HepG2 (cell line): ENCODE data around the gene LRRC45. TPM values are rescaled to one million over a fixed set of nuclear protein-coding genes. Genes with fewer than 3 reads are reported as not detected.

Experiments used
- AGO1 ChIP-seq: fragments of 200-400 bp; formaldehyde crosslinking; IDR thresholded peaks from 2 replicates; pipeline ENCODE4 v1.6.1; 2017; ENCODE audit warnings: mild to moderate bottlenecking, low read depth, low read length, moderate library complexity; ENCODE audit not compliant: poor library complexity, severe bottlenecking
- ARNT2 ChIP-seq: sonication (generic); formaldehyde crosslinking; IDR thresholded peaks from 2 replicates; pipeline ENCODE4 v1.8.0; 2022; ENCODE audit warnings: mild to moderate bottlenecking, low read depth, missing genetic modification reagents, moderate library complexity
- CBX1 ChIP-seq: IDR thresholded peaks from one replicate; pipeline ENCODE4 v1.6.1; 2016; ENCODE audit warnings: antibody characterized with exemption, low read depth
- CREM ChIP-seq, 2 experiments: sonication (generic) in 1 of 2; formaldehyde crosslinking in 1 of 2; IDR thresholded peaks; 2 replicates each; pipeline versions ENCODE4 v1.4.0 to v1.6.1; 2016 to 2020; ENCODE audit warnings: antibody characterized with exemption in 1 of 2, mild to moderate bottlenecking in 1 of 2, missing genetic modification reagents in 1 of 2
- DPF2 ChIP-seq: sonication (generic); formaldehyde crosslinking; IDR thresholded peaks from 2 replicates; pipeline ENCODE4 v1.4.0; 2020; ENCODE audit warnings: mild to moderate bottlenecking, low read depth, missing genetic modification reagents, borderline replicate concordance
- ELF3 ChIP-seq: IDR thresholded peaks from 2 replicates; pipeline ENCODE4 v1.6.1; 2016; ENCODE audit warnings: missing genetic modification reagents, missing compliant biosample characterization
- HIVEP1 ChIP-seq: sonication (generic); formaldehyde crosslinking; IDR thresholded peaks from 2 replicates; pipeline ENCODE4 v1.4.0; 2020; ENCODE audit warnings: mild to moderate bottlenecking, missing genetic modification reagents
- JUN ChIP-seq: sonication (generic); formaldehyde crosslinking; IDR thresholded peaks from 2 replicates; pipeline ENCODE4 v1.4.0; 2020; ENCODE audit warnings: mild to moderate bottlenecking, missing genetic modification reagents
- MEF2D ChIP-seq: sonication (generic); formaldehyde crosslinking; IDR thresholded peaks from 2 replicates; pipeline ENCODE4 v1.5.1; 2020; ENCODE audit warnings: mild to moderate bottlenecking, missing genetic modification reagents
- NR2C2 ChIP-seq: sonication (generic); formaldehyde crosslinking; IDR thresholded peaks from 2 replicates; pipeline ENCODE4 v1.4.0; 2020; ENCODE audit warnings: missing genetic modification reagents, mild to moderate bottlenecking, moderate library complexity, borderline replicate concordance
- PCBP2 ChIP-seq: fragments of 200-400 bp; formaldehyde crosslinking; optimal IDR thresholded peaks from 2 replicates; pipeline ENCODE3; 2018; ENCODE audit warnings: low read length, low read depth; ENCODE audit not compliant: poor library complexity, severe bottlenecking
- PHB2 ChIP-seq: fragments of 450-650 bp; IDR thresholded peaks from 2 replicates; pipeline ENCODE4 v1.6.1; 2018; ENCODE audit not compliant: partially characterized antibody
- RBM22 ChIP-seq: fragments of 200-400 bp; formaldehyde crosslinking; optimal IDR thresholded peaks from 2 replicates; pipeline ENCODE3; 2017; ENCODE audit warnings: mild to moderate bottlenecking, low read length, moderate library complexity
- RFX3 ChIP-seq: IDR thresholded peaks from 2 replicates; pipeline ENCODE4 v1.6.1; 2016; ENCODE audit warnings: missing biosample characterization, missing genetic modification reagents
- SRSF4 ChIP-seq: fragments of 200-400 bp; formaldehyde crosslinking; IDR thresholded peaks from one replicate; pipeline ENCODE4 v1.6.1; 2018; ENCODE audit warnings: mild to moderate bottlenecking, low read depth, low read length, moderate library complexity; ENCODE audit not compliant: poor library complexity, severe bottlenecking
- SRY ChIP-seq: sonication (generic); formaldehyde crosslinking; IDR thresholded peaks from 2 replicates; pipeline ENCODE4 v1.8.0; 2022; ENCODE audit warnings: mild to moderate bottlenecking, missing genetic modification reagents
- TP53 ChIP-seq: sonication (generic); formaldehyde crosslinking; conservative IDR thresholded peaks from 2 replicates; pipeline ENCODE4 v1.4.0; 2020; ENCODE audit warnings: missing genetic modification reagents
- ZFP62 ChIP-seq: sonication (generic); formaldehyde crosslinking; IDR thresholded peaks from 2 replicates; pipeline ENCODE4 v1.4.0; 2020; ENCODE audit warnings: missing genetic modification reagents
- ZKSCAN5 ChIP-seq: sonication (generic); formaldehyde crosslinking; IDR thresholded peaks from 2 replicates; pipeline ENCODE4 v1.5.1; 2020; ENCODE audit warnings: mild to moderate bottlenecking, missing genetic modification reagents
- ZNF121 ChIP-seq: sonication (generic); formaldehyde crosslinking; IDR thresholded peaks from 2 replicates; pipeline ENCODE4 v1.5.0; 2020; ENCODE audit warnings: mild to moderate bottlenecking, missing genetic modification reagents
- ZNF251 ChIP-seq: sonication (generic); formaldehyde crosslinking; IDR thresholded peaks from 2 replicates; pipeline ENCODE4 v1.9.0; 2021; ENCODE audit warnings: mild to moderate bottlenecking, missing genetic modification reagents
- ZNF34 ChIP-seq: sonication (generic); formaldehyde crosslinking; IDR thresholded peaks from 2 replicates; pipeline ENCODE4 v1.4.0; 2020; ENCODE audit warnings: mild to moderate bottlenecking, missing genetic modification reagents, borderline replicate concordance
- ZNF367 ChIP-seq: sonication (generic); formaldehyde crosslinking; IDR thresholded peaks from 2 replicates; pipeline ENCODE4 v1.4.0; 2020; ENCODE audit warnings: missing genetic modification reagents, borderline replicate concordance
- ZNF569 ChIP-seq: sonication (generic); formaldehyde crosslinking; IDR thresholded peaks from 2 replicates; pipeline ENCODE4 v1.5.0; 2020; ENCODE audit warnings: mild to moderate bottlenecking, missing genetic modification reagents, moderate library complexity, borderline replicate concordance
- ZNF749 ChIP-seq: sonication (generic); formaldehyde crosslinking; IDR thresholded peaks from 2 replicates; pipeline ENCODE4 v1.8.0; 2022; ENCODE audit warnings: mild to moderate bottlenecking, missing genetic modification reagents, moderate library complexity, borderline replicate concordance
- polyA plus RNA-seq, 8 experiments: library from polyadenylated mRNA; depleted of rRNA in 3 of 8; stranded (reverse) in 7 of 8; unstranded in 1 of 8; fragments of >200 nt; fragmentation: Illumina TruSeq in 4 of 8; extraction: Trizol in 4 of 8; gene quantifications; 2 replicates each; pipeline versions ENCODE4 v1.2.1 to v1.2.3, GENCODE V29; 2011 to 2016; ENCODE audit warnings: low read depth in 4 of 8, missing spikeins in 1 of 8, mixed read lengths in 1 of 8; ENCODE audit not compliant: insufficient read depth in 1 of 8
- total RNA-seq, 5 experiments: library from RNA; depleted of rRNA; stranded (reverse); fragments of >200 nt; fragmentation: Illumina TruSeq; extraction: Trizol; gene quantifications; 2 replicates each; pipeline ENCODE4 v1.2.3, GENCODE V29; 2016; ENCODE audit warnings: low read depth in 1 of 5
- TF ChIP-seq, protein P1 (sequence below): sonication (generic); formaldehyde crosslinking; conservative IDR thresholded peaks from 2 replicates; pipeline ENCODE4 v1.8.0; 2022; ENCODE audit warnings: low read depth, missing genetic modification reagents
- TF ChIP-seq, protein P2 (sequence below): sonication (generic); formaldehyde crosslinking; IDR thresholded peaks from 2 replicates; pipeline ENCODE4 v1.4.0; 2020; ENCODE audit warnings: missing genetic modification reagents

Gene LRRC45
- total and polyA plus RNA-seq, 2 of the 13 experiments (the other 11 are each of a cell fraction or from before 2014, with no cell fraction given), result 11.6 to 48.1 TPM

DNA sequence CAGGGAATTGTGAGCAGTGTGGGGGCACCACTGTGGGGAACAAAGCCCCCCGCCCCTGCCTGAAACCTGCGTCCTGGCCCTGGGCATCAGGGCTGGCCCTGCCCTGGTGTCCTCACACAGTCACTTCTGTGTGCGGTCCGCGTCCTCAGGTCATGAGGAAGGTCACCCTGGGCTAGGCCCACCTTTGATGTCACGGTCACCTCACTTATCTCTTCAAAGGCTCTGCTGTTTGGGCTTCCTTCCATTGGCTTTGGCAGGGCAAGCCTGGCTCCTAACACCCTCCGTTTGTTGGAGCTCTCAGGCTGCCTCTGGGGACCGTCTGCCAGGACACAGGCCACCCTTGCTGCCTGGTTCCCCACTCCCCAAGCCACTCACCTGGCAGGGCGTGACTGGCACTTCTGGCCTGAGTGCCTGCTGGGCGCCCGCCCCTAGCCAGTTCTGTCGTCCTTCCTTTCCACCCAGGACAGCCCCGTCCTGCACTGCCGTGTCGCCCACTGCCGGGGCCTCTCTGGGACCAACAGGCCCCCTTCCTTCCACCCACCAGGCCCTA is 9.3 kb upstream of the LRRC45 start (continued):
- peak; percentile 66 for TF ChIP-seq NR2C2 (CRISPR knock-in tag)
- no peak for TF ChIP-seq HIVEP1 (CRISPR knock-in tag)
- TF ChIP-seq ELF3 (CRISPR knock-in tag), result peak; percentile 53; the same call in 1 of the 2 replicates
- TF ChIP-seq ZNF569 (CRISPR knock-in tag), result no peak
- TF ChIP-seq TP53 (CRISPR knock-in tag), result no peak
- TF ChIP-seq ZNF34 (CRISPR knock-in tag), result no peak
- TF ChIP-seq, protein P1, sequence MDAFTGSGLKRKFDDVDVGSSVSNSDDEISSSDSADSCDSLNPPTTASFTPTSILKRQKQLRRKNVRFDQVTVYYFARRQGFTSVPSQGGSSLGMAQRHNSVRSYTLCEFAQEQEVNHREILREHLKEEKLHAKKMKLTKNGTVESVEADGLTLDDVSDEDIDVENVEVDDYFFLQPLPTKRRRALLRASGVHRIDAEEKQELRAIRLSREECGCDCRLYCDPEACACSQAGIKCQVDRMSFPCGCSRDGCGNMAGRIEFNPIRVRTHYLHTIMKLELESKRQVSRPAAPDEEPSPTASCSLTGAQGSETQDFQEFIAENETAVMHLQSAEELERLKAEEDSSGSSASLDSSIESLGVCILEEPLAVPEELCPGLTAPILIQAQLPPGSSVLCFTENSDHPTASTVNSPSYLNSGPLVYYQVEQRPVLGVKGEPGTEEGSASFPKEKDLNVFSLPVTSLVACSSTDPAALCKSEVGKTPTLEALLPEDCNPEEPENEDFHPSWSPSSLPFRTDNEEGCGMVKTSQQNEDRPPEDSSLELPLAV (CRISPR knock-in tag), result no peak
- TF ChIP-seq ZFP62 (CRISPR knock-in tag), result no peak
- no peak for TF ChIP-seq PHB2
- no peak for TF ChIP-seq RBM22
- no peak for TF ChIP-seq RFX3 (CRISPR knock-in tag)
- peak; percentile 49; the same call in 1 of the 2 replicates for TF ChIP-seq CREM (IDR thresholded peaks at IDR 0.05)
- no peak for TF ChIP-seq CREM (CRISPR knock-in tag; IDR thresholded peaks at IDR 0.05)
- no peak for TF ChIP-seq ZNF251
- TF ChIP-seq MEF2D (CRISPR knock-in tag), result no peak
- no peak for TF ChIP-seq DPF2
- TF ChIP-seq ZKSCAN5 (CRISPR knock-in tag), result no peak
- 0 out of 2 replicates have a peak, but pooled peaks have one; percentile 39 for TF ChIP-seq ZNF749 (CRISPR knock-in tag)
- no peak for TF ChIP-seq SRY (CRISPR knock-in tag)
- TF ChIP-seq PCBP2, result no peak
- no peak for TF ChIP-seq ZNF367 (CRISPR knock-in tag)
- TF ChIP-seq JUN (CRISPR knock-in tag), result no peak
- TF ChIP-seq CBX1, result no peak
- peak; percentile 42; the same call in 1 of the 2 replicates for TF ChIP-seq ZNF121
- peak; percentile 20 for TF ChIP-seq SRSF4
- TF ChIP-seq, protein P2, sequence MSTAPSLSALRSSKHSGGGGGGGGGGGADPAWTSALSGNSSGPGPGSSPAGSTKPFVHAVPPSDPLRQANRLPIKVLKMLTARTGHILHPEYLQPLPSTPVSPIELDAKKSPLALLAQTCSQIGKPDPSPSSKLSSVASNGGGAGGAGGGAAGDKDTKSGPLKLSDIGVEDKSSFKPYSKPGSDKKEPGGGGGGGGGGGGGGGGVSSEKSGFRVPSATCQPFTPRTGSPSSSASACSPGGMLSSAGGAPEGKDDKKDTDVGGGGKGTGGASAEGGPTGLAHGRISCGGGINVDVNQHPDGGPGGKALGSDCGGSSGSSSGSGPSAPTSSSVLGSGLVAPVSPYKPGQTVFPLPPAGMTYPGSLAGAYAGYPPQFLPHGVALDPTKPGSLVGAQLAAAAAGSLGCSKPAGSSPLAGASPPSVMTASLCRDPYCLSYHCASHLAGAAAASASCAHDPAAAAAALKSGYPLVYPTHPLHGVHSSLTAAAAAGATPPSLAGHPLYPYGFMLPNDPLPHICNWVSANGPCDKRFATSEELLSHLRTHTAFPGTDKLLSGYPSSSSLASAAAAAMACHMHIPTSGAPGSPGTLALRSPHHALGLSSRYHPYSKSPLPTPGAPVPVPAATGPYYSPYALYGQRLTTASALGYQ (CRISPR knock-in tag), result 0 out of 2 replicates have a peak, but pooled peaks have one; percentile 39
- no peak for TF ChIP-seq ARNT2 (CRISPR knock-in tag)
- TF ChIP-seq AGO1, result peak; percentile 83
